ENCODE data around the gene CLPTM1. TPM values are rescaled to one million over a fixed set of nuclear protein-coding genes. Genes with fewer than 3 reads are reported as not detected.

CLPTM1 gene
- total RNA-seq, 1 experiment from 2014 or later: 82.0 TPM

DNA sequence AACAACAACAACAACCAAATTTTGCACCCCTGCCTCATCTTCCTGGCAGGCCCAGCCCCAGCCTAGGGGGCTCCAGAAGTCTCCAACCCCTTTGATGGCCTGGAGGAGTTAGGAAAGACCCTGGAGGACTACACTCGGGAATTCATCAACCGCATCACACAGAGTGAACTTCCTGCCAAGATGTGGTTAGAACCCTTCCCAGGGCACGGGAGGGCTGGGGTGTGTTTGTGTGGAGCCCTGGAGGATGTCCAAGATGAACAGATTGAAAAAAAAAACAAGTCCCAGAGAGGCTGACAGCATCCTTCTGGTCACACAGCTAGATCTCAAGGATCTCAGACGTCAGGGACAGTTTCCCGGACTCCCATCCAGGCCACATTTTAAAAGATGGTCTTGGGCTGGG, 27.4 kb upstream of the CLPTM1 start:
- no peak overlapping the region for H2AFZ ChIP-seq (ENCODE audit: low read length)
- H3K79me2 ChIP-seq (ENCODE audit: insufficient read depth, low read length): no peaks in the 10 kb centered on the region
- H3K23me2 ChIP-seq (ENCODE audit: insufficient read length, low read depth, low read length, poor library complexity, severe bottlenecking): no peaks in the 10 kb centered on the region
- H2BK5ac ChIP-seq (ENCODE audit: insufficient read length, low read length): no peak overlapping the region
- H2BK12ac ChIP-seq (ENCODE audit: insufficient read length, low read depth, low read length): no peak overlapping the region
- no peak overlapping the region for H3T11ph ChIP-seq (ENCODE audit: low read length)
- H2AK5ac ChIP-seq (ENCODE audit: insufficient read length, low read length): no peak overlapping the region
- no peak overlapping the region for H2BK15ac ChIP-seq (ENCODE audit: low read depth, low read length)
- Mint-ChIP-seq H3K27ac (no peak overlapping the region), H3K4me1 (peaks cover 14 to 19% of the 10 kb centered on the region in 2 experiments), H3K36me3 (ENCODE audit: insufficient read depth in 1 of 3, low read depth in 3 of 3) (peaks cover 0 to 2% (median 0%) of the 10 kb centered on the region in 3 experiments; a peak in 2 of 7 replicates), H3K27me3 (ENCODE audit: low read depth) (peaks cover 38% of the 10 kb centered on the region), H3K4me3 (no peak overlapping the region), H3K9me3 (peaks cover 0 to 3% of the 10 kb centered on the region in 2 experiments; a peak in 1 of 5 replicates)
- H3K79me1 ChIP-seq (ENCODE audit: insufficient read depth, low read depth, low read length, poor library complexity, severe bottlenecking): no peaks in the 10 kb centered on the region
- no peak overlapping the region for H2BK120ac ChIP-seq (ENCODE audit: low read depth, low read length, poor library complexity, severe bottlenecking)
- no peaks in the 10 kb centered on the region; the same call in 1 of the 2 replicates for H3K4me1 ChIP-seq (ENCODE audit: insufficient read depth, low read length)
- H3K14ac ChIP-seq (ENCODE audit: insufficient read depth, low read length): no peak overlapping the region
- H3K27me3 ChIP-seq (ENCODE audit: insufficient read depth, low read length): no peaks in the 10 kb centered on the region
- H3K27ac ChIP-seq (ENCODE audit: insufficient read length, low read depth, low read length): no peak overlapping the region
- H4K91ac ChIP-seq (ENCODE audit: insufficient read length, low read depth, low read length): no peak overlapping the region
- no peak overlapping the region for H3K23ac ChIP-seq (ENCODE audit: insufficient read length, low read depth, low read length)
- H4K5ac ChIP-seq (ENCODE audit: insufficient read length, low read depth, low read length): no peak overlapping the region
- no peaks in the 10 kb centered on the region for H3K9me3 ChIP-seq (ENCODE audit: control insufficient read depth, low read depth, low read length)
- H4K8ac ChIP-seq (replicated peaks; ENCODE audit: insufficient read length, low read depth, low read length): no peak overlapping the region
- H3K18ac ChIP-seq (ENCODE audit: insufficient read length, low read depth, low read length): no peak overlapping the region
- WGBS (ENCODE audit: extremely low coverage, insufficient read length, low lambda C conversion rate): no CpG with 5 or more reads among the region's 5 CpGs
- no peak overlapping the region for H3K56ac ChIP-seq (ENCODE audit: insufficient read length, low read depth, low read length)
- no peaks in the 10 kb centered on the region for H4K20me1 ChIP-seq (ENCODE audit: control insufficient read depth, insufficient read depth, insufficient read length)
- H3K9ac ChIP-seq (ENCODE audit: extremely low read depth, insufficient read length, low read length): no peak overlapping the region
- no peak overlapping the region for H2BK20ac ChIP-seq (ENCODE audit: low read depth, low read length, poor library complexity, severe bottlenecking)
- no peak overlapping the region for H3K4ac ChIP-seq (ENCODE audit: low read depth, low read length)
- H3K4me2 ChIP-seq (ENCODE audit: insufficient read depth, insufficient read length, low read length): no peak overlapping the region
- DNase-seq: no peak
- TF ChIP-seq, protein P1, sequence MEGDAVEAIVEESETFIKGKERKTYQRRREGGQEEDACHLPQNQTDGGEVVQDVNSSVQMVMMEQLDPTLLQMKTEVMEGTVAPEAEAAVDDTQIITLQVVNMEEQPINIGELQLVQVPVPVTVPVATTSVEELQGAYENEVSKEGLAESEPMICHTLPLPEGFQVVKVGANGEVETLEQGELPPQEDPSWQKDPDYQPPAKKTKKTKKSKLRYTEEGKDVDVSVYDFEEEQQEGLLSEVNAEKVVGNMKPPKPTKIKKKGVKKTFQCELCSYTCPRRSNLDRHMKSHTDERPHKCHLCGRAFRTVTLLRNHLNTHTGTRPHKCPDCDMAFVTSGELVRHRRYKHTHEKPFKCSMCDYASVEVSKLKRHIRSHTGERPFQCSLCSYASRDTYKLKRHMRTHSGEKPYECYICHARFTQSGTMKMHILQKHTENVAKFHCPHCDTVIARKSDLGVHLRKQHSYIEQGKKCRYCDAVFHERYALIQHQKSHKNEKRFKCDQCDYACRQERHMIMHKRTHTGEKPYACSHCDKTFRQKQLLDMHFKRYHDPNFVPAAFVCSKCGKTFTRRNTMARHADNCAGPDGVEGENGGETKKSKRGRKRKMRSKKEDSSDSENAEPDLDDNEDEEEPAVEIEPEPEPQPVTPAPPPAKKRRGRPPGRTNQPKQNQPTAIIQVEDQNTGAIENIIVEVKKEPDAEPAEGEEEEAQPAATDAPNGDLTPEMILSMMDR (conservative IDR thresholded peaks at IDR 0.05): no peak
